ENCODE results near the gene CD164L2.

CD164L2 gene

DNA sequence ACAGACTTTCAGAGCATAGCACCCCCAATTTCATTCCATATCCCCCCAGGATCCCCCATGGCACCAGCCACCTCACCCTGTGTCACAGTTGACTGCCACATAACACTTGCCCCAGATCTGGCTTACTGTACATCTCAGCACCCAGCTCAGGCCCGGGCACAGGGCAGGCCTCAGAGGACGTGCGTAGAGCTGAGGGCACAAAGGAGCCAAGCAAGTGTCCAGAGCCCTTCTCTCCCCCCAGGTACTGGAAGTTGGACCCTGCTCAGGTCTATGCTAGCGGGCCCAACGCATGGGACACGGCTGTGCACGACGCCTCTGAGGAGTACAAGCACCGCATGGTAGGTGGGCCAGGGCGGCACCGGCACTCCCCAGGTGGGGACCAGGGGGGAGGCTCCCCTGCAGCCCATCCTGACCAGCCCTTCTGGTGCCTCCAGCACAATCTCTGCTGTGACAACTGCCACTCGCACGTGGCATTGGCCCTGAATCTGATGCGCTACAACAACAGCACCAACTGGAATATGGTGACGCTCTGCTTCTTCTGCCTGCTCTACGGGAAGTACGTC lies 49.3 kb downstream of the CD164L2 start:
- peaks cover 54% of the 10 kb centered on the region; the same call in 1 of the 2 replicates for H3K36me3 ChIP-seq (ENCODE audit: insufficient read depth, low read length)
- peaks cover 17% of the 10 kb centered on the region; the same call in 1 of the 2 replicates for H3K79me2 ChIP-seq (ENCODE audit: insufficient read depth, low read length)
- TF ChIP-seq, protein P1, sequence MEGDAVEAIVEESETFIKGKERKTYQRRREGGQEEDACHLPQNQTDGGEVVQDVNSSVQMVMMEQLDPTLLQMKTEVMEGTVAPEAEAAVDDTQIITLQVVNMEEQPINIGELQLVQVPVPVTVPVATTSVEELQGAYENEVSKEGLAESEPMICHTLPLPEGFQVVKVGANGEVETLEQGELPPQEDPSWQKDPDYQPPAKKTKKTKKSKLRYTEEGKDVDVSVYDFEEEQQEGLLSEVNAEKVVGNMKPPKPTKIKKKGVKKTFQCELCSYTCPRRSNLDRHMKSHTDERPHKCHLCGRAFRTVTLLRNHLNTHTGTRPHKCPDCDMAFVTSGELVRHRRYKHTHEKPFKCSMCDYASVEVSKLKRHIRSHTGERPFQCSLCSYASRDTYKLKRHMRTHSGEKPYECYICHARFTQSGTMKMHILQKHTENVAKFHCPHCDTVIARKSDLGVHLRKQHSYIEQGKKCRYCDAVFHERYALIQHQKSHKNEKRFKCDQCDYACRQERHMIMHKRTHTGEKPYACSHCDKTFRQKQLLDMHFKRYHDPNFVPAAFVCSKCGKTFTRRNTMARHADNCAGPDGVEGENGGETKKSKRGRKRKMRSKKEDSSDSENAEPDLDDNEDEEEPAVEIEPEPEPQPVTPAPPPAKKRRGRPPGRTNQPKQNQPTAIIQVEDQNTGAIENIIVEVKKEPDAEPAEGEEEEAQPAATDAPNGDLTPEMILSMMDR (conservative IDR thresholded peaks at IDR 0.05; ENCODE audit: low read length): no peak
- no peak for TF ChIP-seq EZH2phosphoT487 (IDR thresholded peaks at IDR 0.05; ENCODE audit: borderline replicate concordance)
- H3K4me1 ChIP-seq (ENCODE audit: insufficient read depth, low read length, poor library complexity, severe bottlenecking): peaks cover 5% of the 10 kb centered on the region
- H3K9me3 ChIP-seq (ENCODE audit: insufficient read depth, low read depth, low read length): no peaks in the 10 kb centered on the region
- H3K9me2 ChIP-seq (replicated peaks; ENCODE audit: low read depth, low read length): no peaks in the 10 kb centered on the region
- H4K20me1 ChIP-seq (ENCODE audit: insufficient read depth, low read length, poor library complexity, severe bottlenecking): peaks cover 3% of the 10 kb centered on the region
- no peak overlapping the region for H3K9ac ChIP-seq (ENCODE audit: low read depth, low read length, poor library complexity, severe bottlenecking)
- H3K4me3 ChIP-seq (ENCODE audit: low read length, poor library complexity, severe bottlenecking): no peak overlapping the region
- H3K4me2 ChIP-seq (ENCODE audit: low read depth, low read length, poor library complexity, severe bottlenecking): no peak overlapping the region
- H3F3A ChIP-seq (ENCODE audit: low read depth): no peaks in the 10 kb centered on the region
- H3K27me3 ChIP-seq (ENCODE audit: insufficient read depth, low read length, poor library complexity, severe bottlenecking): no peaks in the 10 kb centered on the region
- no peak overlapping the region for H2AFZ ChIP-seq (ENCODE audit: low read length)

GRCh38 chr1:27332536-27333281 lies 50.4 kb downstream of the CD164L2 start:
- peaks cover 15% of the 10 kb centered on the region for H3K4me1 ChIP-seq (ENCODE audit: insufficient read depth, low read length, poor library complexity, severe bottlenecking)
- no peaks in the 10 kb centered on the region for H3F3A ChIP-seq (ENCODE audit: low read depth)
- TF ChIP-seq, protein P1 (conservative IDR thresholded peaks at IDR 0.05; ENCODE audit: low read length): peak; percentile 88
- TF ChIP-seq EZH2phosphoT487 (IDR thresholded peaks at IDR 0.05; ENCODE audit: borderline replicate concordance): no peak
- no peak overlapping the region for H3K4me2 ChIP-seq (ENCODE audit: low read depth, low read length, poor library complexity, severe bottlenecking)
- H3K9me3 ChIP-seq (ENCODE audit: insufficient read depth, low read depth, low read length): no peaks in the 10 kb centered on the region
- peaks cover 9% of the 10 kb centered on the region for H4K20me1 ChIP-seq (ENCODE audit: insufficient read depth, low read length, poor library complexity, severe bottlenecking)
- H3K79me2 ChIP-seq (ENCODE audit: insufficient read depth, low read length): peaks cover 28% of the 10 kb centered on the region
- H3K27me3 ChIP-seq (ENCODE audit: insufficient read depth, low read length, poor library complexity, severe bottlenecking): no peaks in the 10 kb centered on the region
- H3K9me2 ChIP-seq (replicated peaks; ENCODE audit: low read depth, low read length): no peaks in the 10 kb centered on the region
- no peak overlapping the region for H3K4me3 ChIP-seq (ENCODE audit: low read length, poor library complexity, severe bottlenecking)
- H3K36me3 ChIP-seq (ENCODE audit: insufficient read depth, low read length): peaks cover 54% of the 10 kb centered on the region; the same call in 1 of the 2 replicates
- no peak overlapping the region for H3K9ac ChIP-seq (ENCODE audit: low read depth, low read length, poor library complexity, severe bottlenecking)
- no peak overlapping the region for H2AFZ ChIP-seq (ENCODE audit: low read length)

DNA sequence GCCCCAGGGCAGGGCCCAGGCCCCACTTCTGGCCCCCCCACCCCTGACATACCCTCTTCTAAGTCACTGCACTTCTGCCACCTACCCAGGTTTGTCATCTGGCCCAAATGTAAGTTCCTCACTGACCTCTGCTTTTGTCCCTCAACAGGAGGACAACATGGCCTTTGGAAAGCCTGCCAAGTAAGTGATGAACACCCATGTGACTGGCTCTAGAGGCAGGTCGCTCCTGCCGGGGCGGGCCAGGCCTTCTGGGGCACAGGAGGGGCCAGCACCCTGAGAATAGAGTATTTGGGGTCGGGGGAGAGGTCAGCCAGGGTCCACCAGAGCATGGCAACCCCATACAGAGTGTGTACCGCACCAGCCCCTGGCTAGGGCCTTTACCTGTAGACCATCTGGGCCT lies 51.2 kb downstream of the CD164L2 start:
- Histone ChIP-seq H3K9ac (ENCODE audit: low read depth, low read length, poor library complexity, severe bottlenecking) (no peak overlapping the region), H3K9me3 (ENCODE audit: insufficient read depth, low read depth, low read length) (no peaks in the 10 kb centered on the region), H4K20me1 (ENCODE audit: insufficient read depth, low read length, poor library complexity, severe bottlenecking) (peaks cover 9% of the 10 kb centered on the region), H3K9me2 (replicated peaks; ENCODE audit: low read depth, low read length) (no peaks in the 10 kb centered on the region), H3K27me3 (ENCODE audit: insufficient read depth, low read length, poor library complexity, severe bottlenecking) (no peaks in the 10 kb centered on the region), H3K36me3 (ENCODE audit: insufficient read depth, low read length) (peaks cover 54% of the 10 kb centered on the region; the same call in 1 of the 2 replicates), H3K4me1 (ENCODE audit: insufficient read depth, low read length, poor library complexity, severe bottlenecking) (peaks cover 18% of the 10 kb centered on the region), H3K79me2 (ENCODE audit: insufficient read depth, low read length) (peaks cover 35% of the 10 kb centered on the region), H3K4me3 (ENCODE audit: low read length, poor library complexity, severe bottlenecking) (no peak overlapping the region), H2AFZ (ENCODE audit: low read length) (no peak overlapping the region), H3K4me2 (ENCODE audit: low read depth, low read length, poor library complexity, severe bottlenecking) (no peak overlapping the region), H3F3A (ENCODE audit: low read depth) (no peaks in the 10 kb centered on the region)
- no peak for TF ChIP-seq EZH2phosphoT487 (IDR thresholded peaks at IDR 0.05; ENCODE audit: borderline replicate concordance)
- TF ChIP-seq, protein P1 (conservative IDR thresholded peaks at IDR 0.05; ENCODE audit: low read length): no peak

All from Loucy (cell line).